ENCODE data around the gene DISP3. TPM values are rescaled to one million over a fixed set of nuclear protein-coding genes. Genes with fewer than 3 reads are reported as not detected.

DISP3 gene
- polyA plus RNA-seq, 3 donors from 2014 or later = 0.37 to 0.66 TPM; not detected in 1

DNA sequence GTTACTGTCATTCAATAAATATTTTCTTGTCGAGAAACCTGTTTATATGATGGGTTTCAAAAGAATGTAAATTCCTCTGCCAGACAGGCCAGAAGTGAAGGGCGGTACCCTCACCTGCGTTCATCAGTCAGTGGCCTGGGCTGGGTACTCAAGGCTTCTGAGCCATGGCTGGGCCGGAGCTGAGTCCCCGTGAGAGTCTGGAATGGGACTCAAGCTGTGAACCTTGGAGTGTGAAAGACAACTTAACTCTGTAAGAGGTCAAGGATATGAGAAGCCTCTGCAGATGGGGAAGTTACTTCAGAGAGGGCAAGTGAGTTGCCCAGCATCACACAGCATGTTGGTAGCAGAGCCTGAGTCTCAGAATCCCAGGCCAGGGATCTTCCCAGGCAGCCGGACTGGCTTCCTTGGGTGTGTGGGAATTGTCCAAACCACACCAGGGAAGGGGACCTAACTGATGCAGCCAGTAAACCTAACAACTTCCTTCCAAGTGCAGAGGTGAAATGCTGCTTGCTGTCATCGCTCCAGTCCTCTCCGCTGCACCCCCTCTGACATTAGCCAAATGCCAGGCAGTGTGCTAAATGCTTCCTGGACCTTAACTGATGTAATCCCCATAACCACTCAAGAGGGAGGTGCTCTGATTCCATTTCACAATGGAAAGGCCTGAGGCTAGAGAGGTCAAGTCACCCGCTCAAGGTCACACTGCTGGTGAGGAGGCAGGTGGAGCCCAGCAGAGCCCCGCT lies 4.8 kb downstream of the DISP3 start:
- Mint-ChIP-seq H3K36me3 (peaks cover 0 to 4% (median 3%) of the 10 kb centered on the region in 3 donors), H3K27me3 (ENCODE audit: low read depth in 3 of 3) (peaks cover 8 to 23% (median 13%) of the 10 kb centered on the region in 3 donors), H3K27ac (no peak overlapping the region), H3K4me3 (no peak overlapping the region), H3K4me1 (peaks cover 12 to 13% of the 10 kb centered on the region in 2 donors), H3K9me3 (peaks cover 0 to 2% (median 0%) of the 10 kb centered on the region in 6 donors)
- no peak for DNase-seq

DNA sequence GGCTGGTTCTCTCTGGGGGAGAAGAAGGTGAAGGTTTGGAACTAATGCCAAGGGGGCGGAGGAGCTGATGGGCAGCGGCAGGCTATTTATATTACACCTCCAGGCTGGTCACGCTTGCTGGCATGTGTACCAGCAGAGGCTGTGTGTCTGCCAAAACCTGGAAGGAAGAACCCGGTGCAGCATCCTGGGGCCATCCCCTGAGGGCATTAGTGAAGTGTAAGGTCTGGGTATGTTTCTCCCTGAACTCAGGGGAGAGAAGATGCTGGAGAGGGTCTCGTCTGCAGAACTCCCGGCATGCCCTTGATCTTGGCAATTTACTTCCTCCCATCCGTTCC lies 5.3 kb downstream of the DISP3 start:
- H3K4me1 Mint-ChIP-seq = peaks cover 12 to 13% of the 10 kb centered on the region in 2 donors
- peaks cover 0 to 2% (median 0%) of the 10 kb centered on the region in 6 donors for H3K9me3 Mint-ChIP-seq
- H3K27me3 Mint-ChIP-seq (ENCODE audit: low read depth in 3 of 3) = peaks cover 8 to 23% (median 13%) of the 10 kb centered on the region in 3 donors
- no peak overlapping the region for H3K27ac Mint-ChIP-seq
- peaks cover 0 to 4% (median 3%) of the 10 kb centered on the region in 3 donors for H3K36me3 Mint-ChIP-seq
- no peak overlapping the region for H3K4me3 Mint-ChIP-seq
- DNase-seq = no peak

GRCh38 chr1:11485191-11485590 lies 6.2 kb downstream of the DISP3 start:
- Mint-ChIP-seq H3K9me3 (peaks cover 0 to 2% (median 0%) of the 10 kb centered on the region in 6 donors), H3K4me3 (no peak overlapping the region), H3K27ac (no peak overlapping the region), H3K27me3 (ENCODE audit: low read depth in 3 of 3) (peaks cover 7 to 22% (median 12%) of the 10 kb centered on the region in 3 donors), H3K4me1 (peaks cover 7 to 10% of the 10 kb centered on the region in 2 donors), H3K36me3 (peaks cover 0 to 4% (median 3%) of the 10 kb centered on the region in 3 donors)
- DNase-seq = no peak

- Mint-ChIP-seq H3K4me3 (no peak overlapping the region), H3K27me3 (ENCODE audit: low read depth in 3 of 3) (peaks cover 2 to 12% (median 7%) of the 10 kb centered on the region in 3 donors), H3K9me3 (peaks cover 0 to 2% (median 0%) of the 10 kb centered on the region in 6 donors), H3K36me3 (no peaks in the 10 kb centered on the region), H3K4me1 (no peaks in the 10 kb centered on the region), H3K27ac (no peak overlapping the region)
- DNase-seq = no peak
Measured at GRCh38 chr1:11486231-11487009, 7.5 kb downstream of the DISP3 start.

DNA sequence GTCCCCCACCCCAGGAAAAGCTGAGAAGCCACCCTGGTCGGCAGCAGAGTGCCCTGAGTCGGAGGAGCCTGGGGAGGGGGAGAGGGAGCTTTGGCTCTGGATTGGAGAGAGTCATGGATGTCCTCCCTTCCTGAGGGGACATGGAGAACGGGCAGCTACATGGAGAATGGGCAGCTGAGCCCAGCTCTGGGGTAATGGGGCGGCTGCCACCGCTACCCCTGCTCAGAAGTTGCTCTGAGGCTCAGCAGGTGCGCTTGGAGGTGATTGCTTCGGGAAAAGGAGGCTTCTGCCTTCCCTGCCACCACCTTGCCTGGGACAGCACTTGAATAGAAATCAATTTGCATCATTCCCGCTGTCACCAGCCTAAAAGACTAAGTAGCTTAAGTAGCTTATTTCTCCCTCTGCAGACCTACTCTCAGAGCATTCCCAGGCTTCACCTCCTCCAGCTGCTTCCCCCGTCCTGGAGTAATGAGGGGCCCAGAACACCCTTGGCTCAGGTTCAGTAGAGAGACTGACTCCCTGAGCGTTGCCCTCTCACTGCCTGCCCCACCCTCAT lies 8.3 kb downstream of the DISP3 start:
- H3K9me3 Mint-ChIP-seq = no peaks in the 10 kb centered on the region
- H3K27ac Mint-ChIP-seq = no peak overlapping the region
- H3K36me3 Mint-ChIP-seq = no peaks in the 10 kb centered on the region
- no peak for DNase-seq
- H3K4me1 Mint-ChIP-seq = no peaks in the 10 kb centered on the region
- H3K27me3 Mint-ChIP-seq (ENCODE audit: low read depth in 3 of 3) = peaks cover 0 to 6% (median 1%) of the 10 kb centered on the region in 3 donors
- H3K4me3 Mint-ChIP-seq = no peak overlapping the region

DNA sequence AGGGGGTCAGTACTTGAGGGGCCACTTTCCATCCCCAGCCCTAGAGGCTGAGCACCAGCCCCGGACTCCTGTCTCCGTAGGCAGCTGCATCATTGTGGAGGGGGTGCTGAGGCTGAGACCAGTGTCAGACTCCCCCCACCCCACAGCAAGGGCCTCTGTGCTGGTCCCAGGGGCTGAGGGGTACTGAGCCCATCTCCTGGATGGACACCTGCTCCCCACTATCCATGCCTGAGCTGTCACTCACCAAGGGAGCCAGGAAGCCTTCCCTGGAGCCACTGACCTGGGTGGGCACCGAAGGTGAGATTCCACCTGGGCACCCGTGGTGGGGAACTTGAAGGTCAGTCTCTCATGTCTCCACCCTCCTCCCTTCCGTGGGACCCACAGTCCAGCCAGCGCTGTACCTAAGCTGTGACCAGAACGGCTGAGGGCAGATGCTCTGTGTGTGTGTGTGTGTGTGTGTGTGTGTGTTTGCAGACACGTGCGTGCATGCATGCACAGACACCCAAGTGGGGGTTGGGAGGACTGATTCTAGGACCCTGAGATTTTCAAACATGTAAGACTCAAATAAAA lies 9.3 kb downstream of the DISP3 start:
- peak overlapping the region in 1 of 6 donors; percentile 36 for H3K27ac Mint-ChIP-seq
- no peaks in the 10 kb centered on the region for H3K4me1 Mint-ChIP-seq
- peaks cover 0 to 4% (median under 1%) of the 10 kb centered on the region in 3 donors for H3K27me3 Mint-ChIP-seq (ENCODE audit: low read depth in 3 of 3)
- DNase-seq = no peak
- H3K9me3 Mint-ChIP-seq = no peaks in the 10 kb centered on the region
- no peak overlapping the region for H3K4me3 Mint-ChIP-seq
- H3K36me3 Mint-ChIP-seq = no peaks in the 10 kb centered on the region

DNA sequence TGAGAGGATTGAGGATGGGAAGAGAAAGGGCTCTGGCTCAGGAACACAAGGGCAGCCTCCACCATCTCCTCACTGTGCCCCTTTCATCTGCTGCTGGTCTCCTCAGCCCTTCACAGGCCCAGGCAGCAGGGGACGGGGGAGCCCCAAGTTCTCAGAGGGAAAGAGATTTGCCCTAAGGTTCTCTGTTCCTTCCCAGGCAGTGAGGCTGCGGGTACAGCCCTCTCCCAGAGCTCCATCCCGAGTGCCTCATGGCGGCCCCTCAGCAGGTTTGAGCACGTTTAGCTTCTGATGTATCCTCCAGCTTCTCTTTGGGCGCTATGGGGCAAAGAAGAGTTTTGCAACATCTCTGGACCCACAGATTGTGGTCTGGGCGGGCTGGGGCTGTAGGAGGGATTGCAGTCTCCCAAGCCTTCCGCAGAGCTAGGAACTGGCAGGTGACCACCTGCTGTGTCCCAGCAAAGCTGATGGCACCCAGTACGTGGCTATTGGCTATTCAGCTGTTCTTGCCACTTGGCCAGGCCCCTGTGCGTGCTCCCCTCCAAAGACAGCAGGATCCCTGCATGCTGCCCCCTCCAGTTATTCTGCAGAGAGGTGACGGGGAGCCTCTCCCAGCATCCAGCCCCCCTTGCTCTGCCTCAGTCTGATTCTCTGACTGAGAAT lies 10.1 kb downstream of the DISP3 start:
- Mint-ChIP-seq H3K9me3 (no peaks in the 10 kb centered on the region), H3K4me1 (no peaks in the 10 kb centered on the region), H3K27me3 (ENCODE audit: low read depth in 3 of 3) (peaks cover 0 to 4% (median 0%) of the 10 kb centered on the region in 3 donors), H3K36me3 (no peaks in the 10 kb centered on the region), H3K4me3 (no peak overlapping the region), H3K27ac (no peak overlapping the region)
- no peak for DNase-seq

DNA sequence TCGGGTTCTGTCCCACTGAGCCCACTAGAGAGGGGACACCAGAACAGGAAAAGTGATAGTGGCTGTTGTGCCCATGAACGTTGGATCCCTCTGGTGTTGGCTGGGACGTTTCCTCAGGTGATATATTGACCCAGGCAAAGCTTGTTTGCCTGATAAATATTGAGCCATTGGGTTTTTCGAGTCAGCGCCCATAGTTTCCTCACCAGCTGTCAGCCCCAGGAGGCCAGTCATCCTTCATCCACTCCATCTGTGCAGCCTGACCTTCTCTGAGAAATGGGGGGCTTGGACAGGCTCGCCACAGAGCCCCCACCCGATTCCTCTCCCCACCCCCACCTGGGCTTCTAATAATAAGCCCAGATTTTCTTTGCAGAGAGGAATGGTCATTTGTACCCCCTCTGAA lies 13.3 kb downstream of the DISP3 start:
- Mint-ChIP-seq H3K9me3 (no peaks in the 10 kb centered on the region), H3K4me1 (no peaks in the 10 kb centered on the region), H3K4me3 (no peak overlapping the region), H3K36me3 (no peaks in the 10 kb centered on the region), H3K27me3 (ENCODE audit: low read depth in 3 of 3) (peaks cover 0 to 5% (median 4%) of the 10 kb centered on the region in 3 donors), H3K27ac (no peak overlapping the region)
- no peak for DNase-seq

GRCh38 chr1:11493972-11494655 lies 15.2 kb downstream of the DISP3 start:
- Mint-ChIP-seq H3K36me3 (no peaks in the 10 kb centered on the region), H3K27ac (no peak overlapping the region), H3K27me3 (ENCODE audit: low read depth in 3 of 3) (peaks cover 2 to 10% (median 6%) of the 10 kb centered on the region in 3 donors), H3K4me3 (no peak overlapping the region), H3K9me3 (no peaks in the 10 kb centered on the region), H3K4me1 (no peaks in the 10 kb centered on the region)
- DNase-seq = no peak

- no peaks in the 10 kb centered on the region for H3K36me3 Mint-ChIP-seq
- no peaks in the 10 kb centered on the region for H3K9me3 Mint-ChIP-seq
- peaks cover 2 to 10% (median 8%) of the 10 kb centered on the region in 3 donors for H3K27me3 Mint-ChIP-seq (ENCODE audit: low read depth in 3 of 3)
- H3K4me1 Mint-ChIP-seq = no peaks in the 10 kb centered on the region
- H3K27ac Mint-ChIP-seq = no peak overlapping the region
- no peak overlapping the region for H3K4me3 Mint-ChIP-seq
- no peak for DNase-seq
Measured at GRCh38 chr1:11494771-11495170, 15.8 kb downstream of the DISP3 start.

DNA sequence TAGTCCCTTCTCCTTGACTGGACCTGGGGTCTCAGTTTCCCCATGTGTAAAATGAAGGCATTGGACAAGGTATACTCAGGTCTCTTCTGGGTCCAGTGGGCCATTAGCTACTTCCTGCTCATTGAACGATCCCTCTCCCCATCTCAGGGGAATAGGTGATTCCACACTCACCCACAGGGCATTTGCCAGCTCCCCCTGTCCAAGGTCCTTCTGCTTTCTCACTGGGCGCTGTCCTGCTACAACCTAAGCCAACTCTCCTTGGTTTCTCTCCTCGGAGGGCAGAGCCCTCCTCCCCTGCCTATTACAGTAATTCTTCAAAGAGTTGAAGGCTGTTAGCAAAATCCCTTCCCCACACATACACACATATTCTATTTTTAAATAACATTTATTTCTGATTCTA lies 16.6 kb downstream of the DISP3 start:
- peaks cover 2 to 10% (median 8%) of the 10 kb centered on the region in 3 donors for H3K27me3 Mint-ChIP-seq (ENCODE audit: low read depth in 3 of 3)
- no peaks in the 10 kb centered on the region for H3K9me3 Mint-ChIP-seq
- no peak overlapping the region for H3K4me3 Mint-ChIP-seq
- no peaks in the 10 kb centered on the region for H3K36me3 Mint-ChIP-seq
- H3K27ac Mint-ChIP-seq = no peak overlapping the region
- no peaks in the 10 kb centered on the region for H3K4me1 Mint-ChIP-seq
- DNase-seq = no peak

DNA sequence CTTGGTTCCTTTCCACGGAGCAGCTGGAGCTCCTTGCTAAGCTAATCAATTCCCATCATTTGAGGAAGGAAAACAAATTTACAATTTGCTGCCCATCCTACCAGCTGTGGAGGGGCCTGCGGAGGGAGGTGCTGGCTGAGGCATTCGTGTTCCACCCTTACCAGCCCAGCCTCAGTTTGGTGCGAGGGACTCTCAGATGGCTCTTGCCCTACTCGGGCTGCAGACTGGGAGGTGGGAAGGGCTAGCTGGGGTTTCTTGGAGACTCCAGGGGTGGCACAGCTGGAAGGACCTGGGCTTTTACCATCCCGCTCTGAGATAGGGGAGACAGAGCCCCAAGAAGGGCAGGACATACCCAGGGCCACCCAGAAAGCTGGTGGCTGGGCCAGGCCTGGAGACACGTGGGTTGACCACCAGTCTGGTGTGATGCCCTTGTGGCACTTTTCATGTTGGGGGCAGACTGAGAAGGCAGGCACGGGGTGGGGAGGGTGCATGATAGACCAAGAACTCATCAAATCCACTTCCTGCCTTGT lies 17.7 kb downstream of the DISP3 start:
- Mint-ChIP-seq H3K9me3 (no peaks in the 10 kb centered on the region), H3K36me3 (no peaks in the 10 kb centered on the region), H3K4me3 (no peak overlapping the region), H3K4me1 (no peaks in the 10 kb centered on the region), H3K27ac (no peak overlapping the region), H3K27me3 (ENCODE audit: low read depth in 3 of 3) (peaks cover 2 to 10% (median 8%) of the 10 kb centered on the region in 3 donors)
- no peak for DNase-seq

All from immature natural killer cell (primary cell).